Measurements from ENCODE around the gene SBSN. TPM values are rescaled to one million over a fixed set of nuclear protein-coding genes. Genes with fewer than 3 reads are reported as not detected.

The SBSN gene
- total and polyA plus RNA-seq, 9 of the 15 experiments (the other 6 are each of a cell fraction or from before 2014, with no cell fraction given) = 0.05 TPM; not detected in 8

DNA sequence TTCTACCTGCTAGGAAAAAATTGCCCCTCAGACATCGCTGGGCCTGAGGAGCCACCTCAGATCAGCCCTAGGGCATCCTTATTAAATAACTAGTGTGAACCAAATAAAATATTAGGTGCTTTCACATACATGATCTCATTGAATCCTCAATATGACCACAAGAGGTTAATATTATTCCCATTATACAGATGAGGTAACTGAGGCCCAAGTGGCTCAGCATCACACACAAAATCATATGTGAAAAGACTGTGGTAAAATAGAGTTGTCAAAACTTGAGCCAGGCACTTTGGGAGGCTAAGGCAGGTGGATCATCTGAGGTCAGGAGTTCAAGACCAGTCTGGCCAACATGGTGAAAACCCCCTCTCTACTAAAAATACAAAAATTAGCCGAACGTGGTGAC lies 11.8 kb downstream of the SBSN start (continued):
- TF ChIP-seq NR4A1 (CRISPR knock-in tag; IDR thresholded peaks at IDR 0.05) = no peak
- TF ChIP-seq NR4A1 (tag; IDR thresholded peaks at IDR 0.05) = no peak
- TF ChIP-seq ADNP (tag; IDR thresholded peaks at IDR 0.05) = peak; percentile 77

DNA sequence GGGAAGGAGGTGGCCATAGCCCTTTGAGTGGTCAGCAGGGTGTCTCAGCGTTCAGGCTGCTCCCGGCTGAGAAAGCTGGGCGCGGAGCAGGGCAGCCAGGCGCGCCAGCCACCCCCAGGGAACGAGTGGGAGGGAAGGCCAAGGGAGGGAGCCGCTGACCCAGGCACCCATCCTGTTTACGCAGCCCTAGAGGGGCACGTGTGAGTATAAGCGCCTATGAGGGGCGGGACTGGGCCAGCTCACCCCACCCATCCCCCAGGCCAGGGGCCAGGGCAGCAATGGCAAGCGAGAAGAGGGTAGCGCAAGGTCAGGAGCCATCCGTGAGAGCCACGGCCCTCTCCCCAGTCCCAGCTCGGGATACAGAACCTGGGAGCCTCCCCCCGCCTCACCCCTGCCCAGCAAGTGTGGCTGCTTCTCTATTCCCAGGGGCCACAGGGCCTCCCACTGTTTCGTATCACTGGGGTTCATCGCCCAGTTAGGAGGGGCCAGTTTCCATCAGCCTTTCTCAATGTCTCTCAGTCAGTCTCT lies 13.8 kb downstream of the SBSN start:
- FAIRE-seq (no peak), DNase-seq (ENCODE audit: extremely low read depth in 1 of 4, low spot score in 3 of 4) (peak in 2 of 4 experiments; percentile 34 to 47), ATAC-seq (no peak)
- H3K4me2 ChIP-seq (ENCODE audit: insufficient read depth, low read length) = no peak overlapping the region
- peaks cover 14% of the 10 kb centered on the region for H4K20me1 ChIP-seq (replicated peaks; ENCODE audit: control insufficient read depth, insufficient read depth, low read length)
- H3K9ac ChIP-seq (ENCODE audit: insufficient read depth in 1 of 2, low read depth in 2 of 2, low read length in 2 of 2) = peak overlapping the region in 1 of 2 experiments; percentile 10; a peak in 2 of 4 replicates
- H3K4me3 ChIP-seq = no peak overlapping the region
- H3K79me2 ChIP-seq (ENCODE audit: control insufficient read depth, insufficient read depth, low read length) = no peaks in the 10 kb centered on the region
- TF ChIP-seq, protein P1, sequence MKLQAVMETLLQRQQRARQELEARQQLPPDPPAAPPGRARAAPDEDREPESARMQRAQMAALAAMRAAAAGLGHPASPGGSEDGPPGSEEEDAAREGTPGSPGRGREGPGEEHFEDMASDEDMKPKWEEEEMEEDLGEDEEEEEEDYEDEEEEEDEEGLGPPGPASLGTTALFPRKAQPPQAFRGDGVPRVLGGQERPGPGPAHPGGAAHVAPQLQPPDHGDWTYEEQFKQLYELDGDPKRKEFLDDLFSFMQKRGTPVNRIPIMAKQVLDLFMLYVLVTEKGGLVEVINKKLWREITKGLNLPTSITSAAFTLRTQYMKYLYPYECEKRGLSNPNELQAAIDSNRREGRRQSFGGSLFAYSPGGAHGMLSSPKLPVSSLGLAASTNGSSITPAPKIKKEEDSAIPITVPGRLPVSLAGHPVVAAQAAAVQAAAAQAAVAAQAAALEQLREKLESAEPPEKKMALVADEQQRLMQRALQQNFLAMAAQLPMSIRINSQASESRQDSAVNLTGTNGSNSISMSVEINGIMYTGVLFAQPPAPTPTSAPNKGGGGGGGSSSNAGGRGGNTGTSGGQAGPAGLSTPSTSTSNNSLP (IDR thresholded peaks at IDR 0.05; ENCODE audit: borderline replicate concordance, low read depth, low read length) = no peak
- no peak overlapping the region for H2AFZ ChIP-seq (ENCODE audit: low read depth, low read length)
- CTCF ChIA-PET (ENCODE audit: low intra/inter-chr PET ratio) = no interaction called here
- no peak overlapping the region for H3K27ac ChIP-seq (ENCODE audit: extremely low read depth, low read depth, low read length)
- no peaks in the 10 kb centered on the region for H3K9me3 ChIP-seq (replicated peaks; ENCODE audit: control insufficient read depth, insufficient read depth, low read depth, low read length)
- H3K36me3 ChIP-seq (ENCODE audit: control insufficient read depth, insufficient read depth, low read length) = no peaks in the 10 kb centered on the region
- BruUV-seq (replicated peaks) = no TSS peak
- intact Hi-C loops (cut with micrococcal nuclease) = no loop called here
- POLR2A ChIA-PET = interaction anchor here (0.6 to 1.1 kb wide), 2 partner anchors 9 to 162 kb away, joined by 3 to 4 read pairs; no protein-coding TSS in a partner anchor
- H3K4me1 ChIP-seq (replicated peaks in 1 of 2; ENCODE audit: control insufficient read depth in 2 of 2, insufficient read depth in 2 of 2, low read length in 2 of 2) = peaks cover 0 to 36% of the 10 kb centered on the region in 2 experiments; a peak in 4 of 5 replicates
- peaks cover 41 to 71% of the 10 kb centered on the region in 2 experiments; a peak in 4 of 5 replicates for H3K27me3 ChIP-seq (ENCODE audit: control insufficient read depth in 2 of 2, insufficient read depth in 2 of 2, low read length in 2 of 2)
- H3K9me1 ChIP-seq (ENCODE audit: control insufficient read depth, insufficient read depth, low read length) = peaks cover 2% of the 10 kb centered on the region
- in situ Hi-C loops (cut with MboI) = no loop called here
- WGBS (ENCODE audit: insufficient coverage, low coverage, missing lambda C conversion rate) = 6% methylated on average over 14 of the region's 20 CpGs

Data from K562 (cell line).